Right kidney (tissue), 1 donor: ENCODE results near the gene SUOX.
"Not testable (repeated sequence)": the region's sequence is repeated elsewhere in the genome, so short reads cannot be mapped to it uniquely, and the experiment has no call there.

Experiments used
- DNase-seq: peaks from one replicate; pipeline ENCODE4 v3.0.0-alpha.2; 2016

Gene SUOX

DNA sequence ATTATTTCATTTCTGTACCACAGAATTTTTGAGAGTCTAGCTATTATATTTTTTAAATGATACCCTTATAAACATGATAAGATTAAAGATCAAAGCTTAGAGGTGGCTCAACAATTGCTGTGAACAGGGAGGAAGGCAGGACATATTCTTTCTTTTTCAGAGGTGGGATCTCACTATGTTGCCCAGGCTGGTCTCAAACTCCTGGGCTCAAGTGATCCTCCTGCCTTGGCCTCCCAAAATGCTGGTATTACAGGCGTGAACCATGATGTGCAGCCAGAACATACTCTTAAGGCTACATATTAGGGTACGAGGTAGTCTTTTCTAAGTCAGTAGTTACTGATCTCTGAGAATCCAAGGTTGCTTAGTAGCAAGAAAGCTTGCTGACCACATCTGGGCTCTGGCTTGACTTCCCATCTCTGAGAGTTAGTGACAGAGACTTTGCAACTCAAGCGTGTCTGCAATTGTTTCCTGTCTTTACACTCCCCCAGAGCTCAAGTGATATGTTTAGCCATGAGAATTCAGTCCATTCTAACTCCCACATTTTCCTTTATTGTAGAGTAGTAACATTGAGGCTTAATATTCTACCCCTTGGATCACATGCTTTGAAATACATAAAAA lies 14.6 kb upstream of the SUOX start:
- no peak for DNase-seq

DNA sequence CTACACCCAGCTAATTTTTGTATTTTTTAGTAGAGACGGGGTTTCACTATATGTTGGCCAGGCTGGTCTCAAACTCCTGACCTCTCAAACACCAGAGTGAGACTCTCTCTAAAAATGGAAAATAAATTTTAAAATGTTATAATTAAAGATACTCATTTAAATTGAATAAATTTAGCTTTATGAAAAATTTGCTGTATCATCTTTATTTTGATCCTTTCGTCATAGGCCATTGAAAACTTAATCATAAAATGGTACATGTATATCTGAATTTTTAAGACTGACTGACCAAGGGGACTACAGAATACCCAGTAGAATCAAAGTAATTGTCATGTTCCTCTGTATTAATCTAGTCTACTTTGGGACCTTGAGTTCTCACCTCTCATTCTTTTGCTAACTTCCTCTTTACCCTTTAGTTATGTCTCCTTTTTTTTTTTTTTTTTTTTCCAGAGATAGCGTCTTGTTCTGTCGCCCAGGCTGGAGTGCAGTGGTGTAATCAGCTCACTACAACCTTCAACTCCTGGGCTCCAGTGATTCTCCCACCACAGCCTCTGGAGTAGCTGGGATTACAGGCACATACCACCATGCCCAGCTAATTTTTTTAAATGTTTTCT lies 13.7 kb upstream of the SUOX start:
- DNase-seq, result no peak

DNA sequence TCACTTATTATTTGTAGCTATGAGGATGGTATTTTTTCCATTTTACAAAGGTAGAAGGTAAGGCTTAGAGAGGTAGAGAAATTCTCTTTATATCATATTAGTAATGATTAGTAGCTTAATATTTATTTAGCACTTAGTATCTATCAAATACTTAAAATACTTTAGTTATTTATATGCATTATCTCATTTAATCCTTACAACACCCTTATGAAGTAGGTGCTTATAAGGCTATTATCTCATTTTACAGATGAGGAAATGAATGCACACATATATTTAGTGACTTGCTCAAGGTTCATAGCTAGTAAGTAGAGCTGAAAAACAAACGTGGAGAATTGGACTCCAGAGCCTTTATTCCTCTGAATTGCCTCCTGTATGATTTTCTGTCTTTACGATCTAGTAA lies 12.2 kb upstream of the SUOX start:
- DNase-seq, result no peak

DNA sequence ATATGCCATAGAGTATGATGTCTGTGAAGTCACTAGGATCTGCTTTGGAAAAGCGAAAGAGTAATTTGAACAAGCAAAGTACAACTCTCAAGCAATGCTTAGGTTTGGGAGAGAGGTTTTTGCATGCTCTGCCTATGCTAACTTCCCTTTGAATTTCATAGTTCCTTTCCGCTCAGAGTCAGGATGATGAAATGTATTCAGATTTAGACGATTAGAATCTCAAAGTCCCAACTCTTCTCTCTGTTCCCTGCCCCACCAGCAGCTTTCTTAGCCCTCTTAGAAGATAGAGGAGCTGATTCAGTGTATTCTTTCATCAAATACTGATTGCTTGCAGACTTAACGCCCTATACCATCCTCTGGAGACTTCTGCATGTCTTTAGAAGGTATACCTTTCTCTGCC lies 11.7 kb upstream of the SUOX start:
- DNase-seq, result no peak

DNA sequence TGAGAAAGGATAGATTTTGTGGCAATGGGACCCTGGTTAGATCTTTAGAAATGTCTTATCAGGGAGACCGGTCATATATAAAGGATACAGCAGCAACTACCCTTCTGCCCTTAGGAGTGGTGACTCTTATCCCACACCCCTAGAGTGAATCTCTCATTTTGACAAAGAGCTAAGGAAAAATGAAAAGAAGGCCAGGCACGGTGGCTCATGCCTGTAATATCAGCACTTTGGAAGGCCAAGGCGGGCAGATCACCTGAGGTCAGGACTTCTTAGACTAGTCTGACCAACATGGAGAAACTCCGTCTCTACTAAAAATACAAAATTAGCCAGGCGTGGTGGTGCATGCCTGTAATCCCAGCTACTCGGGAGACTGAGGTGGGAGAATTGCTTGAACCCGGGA lies 11.1 kb upstream of the SUOX start:
- not testable (repeated sequence) for DNase-seq

DNA sequence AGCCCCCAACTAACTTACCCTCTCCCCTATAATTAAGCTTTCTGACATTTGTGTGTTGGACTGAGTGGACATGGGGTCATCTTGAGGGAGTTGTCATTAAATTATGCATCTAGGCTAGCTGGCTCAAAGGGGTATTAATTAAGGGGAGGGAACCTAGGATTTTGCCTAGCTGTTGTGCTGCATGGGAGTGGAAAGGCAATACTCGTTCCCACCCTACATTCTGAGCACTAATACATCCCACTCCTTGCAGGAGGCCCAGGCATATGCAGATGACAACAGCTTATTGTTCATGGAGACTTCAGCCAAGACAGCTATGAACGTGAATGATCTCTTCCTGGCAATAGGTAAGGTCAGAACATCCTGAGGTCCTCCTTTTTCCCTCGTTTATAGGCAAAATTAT lies 6.0 kb upstream of the SUOX start:
- DNase-seq, result no peak

DNA sequence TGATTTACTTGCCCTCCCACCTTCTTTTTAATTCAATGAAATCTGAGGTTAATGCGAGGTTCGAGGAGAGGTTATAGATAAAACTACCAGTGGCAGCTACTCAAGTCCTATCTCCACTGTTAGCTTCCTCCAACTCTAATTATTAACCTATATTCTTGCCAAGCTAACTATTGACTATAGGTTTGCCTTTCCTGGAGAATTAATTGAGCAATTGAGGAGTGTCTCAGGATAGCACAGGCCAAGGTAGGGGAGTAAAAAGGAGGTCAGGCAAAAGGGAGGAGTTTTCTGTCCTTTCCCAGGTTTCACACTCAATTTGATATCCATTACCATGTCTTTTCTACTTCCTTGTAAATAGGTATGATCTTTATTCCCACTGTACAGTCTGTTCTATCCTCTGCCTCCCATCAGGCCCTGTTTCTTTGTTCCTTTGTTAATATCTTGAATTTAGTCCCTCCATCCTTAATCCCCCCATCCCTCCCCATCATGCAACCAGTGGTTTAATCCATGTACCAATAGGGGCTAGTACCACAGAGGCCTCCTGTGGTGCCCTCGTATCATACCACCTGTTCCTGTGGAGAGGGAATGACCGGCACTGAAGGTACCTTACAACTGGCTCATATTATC lies 3.7 kb upstream of the SUOX start:
- DNase-seq, result no peak

DNA sequence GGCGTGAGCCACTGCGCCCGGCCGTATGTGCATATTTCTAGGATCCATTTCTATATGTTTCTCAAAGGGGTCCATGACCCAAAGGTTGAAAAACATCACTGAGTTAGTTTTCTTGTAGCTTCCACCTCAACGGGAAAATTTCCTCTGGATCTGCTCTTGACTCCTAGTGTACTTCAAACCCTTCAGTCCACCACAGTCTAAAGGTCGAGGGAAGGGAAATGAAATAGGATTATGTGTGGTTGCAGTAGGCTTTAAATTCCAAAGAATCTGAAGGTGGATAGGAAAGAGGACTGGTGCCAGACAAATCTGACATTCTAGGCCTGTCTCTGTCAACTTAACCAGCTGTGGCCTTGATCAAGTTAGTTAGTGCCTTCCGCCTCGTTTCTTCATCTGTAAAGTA lies 1.7 kb upstream of the SUOX start:
- no peak for DNase-seq

DNA sequence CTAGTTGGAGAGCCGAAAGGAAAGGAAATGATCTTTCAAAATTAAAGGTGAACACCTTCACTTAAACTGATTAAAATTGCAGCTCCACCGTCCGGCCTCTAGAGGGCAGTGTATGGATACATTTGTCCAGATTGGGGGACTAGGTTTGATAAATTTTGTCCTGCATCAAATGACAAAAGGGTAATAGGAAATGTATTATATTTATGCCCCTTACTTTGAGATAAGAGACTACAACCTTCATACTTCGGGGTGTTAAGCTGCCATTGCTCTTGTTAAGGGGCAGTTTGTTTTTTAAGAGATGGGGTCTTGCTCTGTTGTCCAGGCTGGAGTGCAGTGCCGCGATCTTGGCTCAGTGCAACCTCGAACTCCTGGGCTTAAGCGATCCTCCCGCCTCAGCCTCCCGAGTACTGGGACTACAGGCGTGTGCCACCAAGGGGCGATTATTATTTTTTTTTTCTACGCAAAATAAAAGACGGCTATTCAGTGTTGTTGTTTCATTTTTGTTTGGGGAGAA lies 818 bp upstream of the SUOX start:
- DNase-seq, result peak; percentile 57

DNA sequence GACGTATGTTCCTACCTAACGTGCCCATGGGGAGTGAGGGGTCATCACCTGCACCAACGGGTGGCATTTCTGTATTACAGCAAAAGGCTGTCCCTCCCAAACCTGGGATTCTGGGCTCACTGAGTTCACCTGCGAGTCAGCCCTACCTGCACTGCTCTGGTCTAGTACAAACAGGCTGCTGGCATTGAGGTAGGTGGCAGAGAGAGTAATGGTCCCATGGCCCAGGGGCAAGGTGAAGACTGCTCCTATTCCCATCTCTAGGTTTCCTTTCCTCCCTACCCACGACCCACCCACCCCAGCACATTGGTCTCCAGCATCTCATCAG lies 421 bp downstream of the SUOX start:
- DNase-seq, result no peak

DNA sequence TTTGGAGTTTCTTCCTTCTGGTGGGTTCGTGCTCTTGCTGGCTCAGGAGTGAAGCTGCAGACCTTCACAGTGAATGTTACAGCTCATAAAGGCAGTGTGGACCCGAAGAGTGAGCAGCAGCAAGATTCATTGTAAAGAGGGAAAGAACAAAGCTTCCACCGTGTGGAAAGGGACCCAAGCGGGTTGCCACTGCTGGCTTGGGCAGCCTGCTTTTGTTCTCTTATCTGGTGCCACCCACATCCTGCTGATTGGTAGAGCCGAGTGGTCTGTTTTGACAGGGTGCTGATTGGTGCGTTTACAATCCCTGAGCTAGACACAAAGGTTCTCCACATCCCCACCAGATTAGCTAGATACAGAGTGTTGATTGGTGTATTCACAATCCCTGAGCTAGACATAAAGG lies 2.4 kb downstream of the SUOX start:
- DNase-seq, result not testable (repeated sequence)

DNA sequence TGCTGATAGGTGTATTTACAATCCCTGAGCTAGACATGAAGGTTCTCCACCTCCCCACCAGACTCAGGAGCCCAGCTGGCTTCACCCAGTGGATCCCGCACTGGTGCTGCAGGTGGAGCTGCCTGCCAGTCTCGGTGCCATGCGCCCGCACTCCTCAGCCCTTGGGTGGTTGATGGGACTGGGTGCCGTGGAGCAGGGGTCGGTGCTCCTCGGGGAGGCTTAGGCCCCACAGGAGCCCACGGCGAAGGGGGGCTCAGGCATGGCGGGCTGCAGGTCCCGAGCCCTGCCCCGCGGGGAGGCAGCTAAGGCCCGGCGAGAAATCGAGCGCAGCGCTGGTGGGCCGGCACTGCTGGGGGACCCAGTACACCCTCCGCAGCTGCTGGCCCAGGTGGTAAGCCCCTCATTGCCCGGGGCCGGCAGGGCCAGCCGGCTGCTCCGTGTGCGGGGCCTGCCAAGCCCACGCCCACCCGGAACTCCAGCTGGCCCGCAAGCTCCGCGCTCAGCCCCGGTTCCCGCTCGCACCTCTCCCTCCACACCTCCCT lies 3.0 kb downstream of the SUOX start:
- DNase-seq, result not testable (repeated sequence)

DNA sequence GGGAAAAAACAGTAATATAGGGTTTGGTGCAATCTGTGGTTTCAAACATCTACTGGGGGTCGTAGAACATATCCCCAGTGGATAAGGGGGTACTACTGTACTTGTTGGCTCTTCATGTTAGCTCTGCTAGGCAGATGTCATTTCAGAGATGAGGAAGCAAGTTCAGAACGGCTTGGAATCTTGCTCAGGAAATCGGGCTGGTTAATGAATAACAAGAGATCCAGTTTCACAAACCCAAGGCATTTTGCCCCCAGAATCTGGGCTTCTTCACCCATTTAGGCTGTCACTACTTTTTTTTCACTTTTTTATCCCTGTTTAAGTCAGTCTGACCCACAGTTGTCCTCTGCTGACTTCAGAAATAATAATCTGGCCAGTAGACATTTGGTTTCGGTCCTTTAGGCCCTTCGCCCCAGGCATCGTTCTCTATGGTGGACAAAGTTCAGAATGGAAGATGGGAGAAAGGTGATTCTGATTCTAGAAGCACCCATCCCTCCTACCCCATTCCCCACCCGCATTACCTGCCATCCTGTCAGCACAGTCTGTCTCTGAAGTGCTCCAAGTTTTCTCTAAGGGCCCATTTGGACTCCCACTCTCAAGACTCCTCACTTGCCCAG lies 4.5 kb downstream of the SUOX start:
- no peak for DNase-seq

DNA sequence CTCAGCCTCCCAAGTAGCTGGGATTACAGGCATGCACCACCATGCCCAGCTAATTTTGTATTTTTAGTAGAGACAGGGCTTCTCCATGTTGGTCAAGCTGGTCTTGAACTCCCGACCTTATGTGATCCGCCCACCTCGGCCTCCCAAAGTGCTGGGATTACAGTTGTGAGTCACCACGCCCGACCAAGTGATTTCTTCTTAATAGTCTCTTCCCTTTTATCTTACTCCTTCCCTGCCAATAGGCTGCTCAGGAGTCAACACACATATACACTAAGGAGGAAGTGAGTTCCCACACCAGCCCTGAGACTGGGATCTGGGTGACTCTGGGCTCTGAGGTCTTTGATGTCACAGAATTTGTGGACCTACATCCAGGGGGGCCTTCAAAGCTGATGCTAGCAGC lies 6.3 kb downstream of the SUOX start:
- not testable (repeated sequence) for DNase-seq

DNA sequence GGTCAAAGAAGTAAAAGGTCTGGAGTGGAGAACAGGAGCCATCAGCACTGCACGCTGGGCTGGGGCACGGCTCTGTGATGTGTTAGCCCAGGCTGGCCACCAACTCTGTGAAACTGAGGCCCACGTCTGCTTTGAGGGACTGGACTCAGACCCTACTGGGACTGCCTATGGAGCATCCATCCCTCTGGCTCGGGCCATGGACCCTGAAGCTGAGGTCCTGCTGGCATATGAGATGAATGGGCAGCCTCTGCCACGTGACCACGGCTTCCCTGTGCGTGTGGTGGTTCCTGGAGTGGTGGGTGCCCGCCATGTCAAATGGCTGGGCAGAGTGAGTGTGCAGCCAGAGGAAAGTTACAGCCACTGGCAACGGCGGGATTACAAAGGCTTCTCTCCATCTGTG lies 7.1 kb downstream of the SUOX start:
- DNase-seq, result no peak

DNA sequence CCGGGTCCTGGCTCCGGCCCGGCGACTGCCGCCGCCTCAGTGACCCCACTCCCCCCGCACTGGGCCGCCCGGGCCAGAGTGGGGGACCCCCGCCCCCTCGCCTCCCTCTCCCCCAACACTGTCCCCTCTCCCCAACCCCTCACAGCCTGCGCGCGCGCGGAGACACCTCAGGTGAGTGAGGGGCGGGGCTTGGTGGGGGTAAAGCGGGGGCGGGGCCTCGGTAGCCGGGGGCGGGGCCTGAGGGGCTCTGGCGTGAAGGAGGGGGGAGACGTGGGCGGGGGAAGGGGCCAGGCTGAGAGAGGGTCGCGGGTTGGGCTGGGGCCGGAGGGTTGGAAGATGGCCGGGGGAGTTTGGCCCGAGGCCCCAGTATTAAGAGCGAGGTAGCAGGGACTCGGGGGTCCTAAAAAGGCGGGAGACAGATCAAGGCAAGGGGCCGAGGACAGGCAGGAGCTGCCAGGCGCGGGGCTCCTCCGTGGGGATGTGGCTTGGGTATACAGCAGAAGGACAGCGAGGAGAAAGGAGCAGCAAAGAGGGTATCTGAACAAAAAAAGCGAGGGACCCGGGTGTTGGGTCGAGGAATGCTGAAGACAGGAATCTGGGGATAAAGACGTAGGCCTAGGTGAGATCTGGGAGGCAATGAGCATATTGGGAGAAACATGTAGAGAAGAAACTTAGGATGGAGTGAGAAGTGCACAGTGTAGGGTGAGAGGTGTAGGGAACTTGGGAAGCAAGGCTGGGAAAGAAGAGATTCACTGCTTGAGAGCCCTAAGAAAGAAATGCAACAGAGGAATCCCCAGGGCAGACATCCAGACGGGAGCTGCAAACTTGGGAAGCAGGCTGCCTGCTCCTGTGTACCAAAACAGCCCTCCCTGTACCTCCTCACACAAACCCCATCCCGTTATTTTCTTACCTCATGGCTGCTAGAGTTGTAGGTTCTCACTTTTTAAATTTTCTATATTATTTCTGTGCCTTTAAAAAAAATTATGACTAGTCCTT lies 10.8 kb downstream of the SUOX start:
- DNase-seq, result peak; percentile 81

DNA sequence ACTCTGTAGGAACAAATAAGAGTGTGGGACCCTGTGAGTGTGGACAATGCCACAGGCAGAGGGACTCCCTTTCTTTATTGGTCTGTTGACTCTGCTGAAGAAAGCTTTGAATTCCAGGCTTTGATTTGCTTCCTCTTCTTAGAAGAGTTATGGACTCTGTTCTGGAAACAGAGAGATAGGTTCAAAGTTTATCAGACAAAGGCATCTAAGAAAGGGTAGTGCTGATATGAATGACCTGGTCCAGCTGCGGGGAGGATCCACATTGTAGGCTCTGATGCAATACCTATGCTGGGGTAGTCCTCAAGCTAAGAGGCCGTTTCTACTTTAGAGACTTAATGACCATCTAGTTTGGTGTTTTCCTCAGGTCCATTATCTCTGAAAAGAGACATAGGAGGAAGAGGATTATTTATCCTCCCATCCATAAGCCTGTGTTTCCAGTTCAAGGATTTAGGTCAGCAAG lies 13.1 kb downstream of the SUOX start:
- DNase-seq, result no peak

DNA sequence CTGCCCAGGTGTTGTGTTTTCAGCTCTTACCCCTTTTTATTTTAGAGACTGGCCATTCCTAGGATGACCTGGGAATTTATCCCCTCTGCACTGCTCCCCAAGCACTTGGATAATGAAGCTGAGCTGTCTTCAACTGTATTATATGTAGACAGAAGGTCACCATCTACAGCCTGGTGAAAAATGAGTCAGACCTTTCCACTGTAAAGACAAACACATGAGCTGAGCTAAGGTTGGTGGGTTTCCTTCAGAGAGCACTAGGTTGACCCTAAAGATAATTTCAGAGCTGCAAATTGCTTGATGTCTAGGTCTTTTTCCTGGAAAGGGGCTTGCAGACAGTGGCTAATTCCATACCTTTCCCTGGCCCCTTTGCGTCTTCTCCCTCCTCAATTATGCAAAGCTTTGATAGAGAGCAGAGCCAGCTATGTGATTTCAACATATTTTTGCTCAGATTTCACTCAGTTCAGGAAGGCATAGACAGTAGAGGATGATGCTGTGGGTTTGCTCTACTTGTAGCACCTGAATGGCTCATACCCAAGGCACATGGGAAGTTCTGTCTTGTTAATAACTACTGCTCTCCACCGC lies 14.5 kb downstream of the SUOX start:
- DNase-seq, result no peak

DNA sequence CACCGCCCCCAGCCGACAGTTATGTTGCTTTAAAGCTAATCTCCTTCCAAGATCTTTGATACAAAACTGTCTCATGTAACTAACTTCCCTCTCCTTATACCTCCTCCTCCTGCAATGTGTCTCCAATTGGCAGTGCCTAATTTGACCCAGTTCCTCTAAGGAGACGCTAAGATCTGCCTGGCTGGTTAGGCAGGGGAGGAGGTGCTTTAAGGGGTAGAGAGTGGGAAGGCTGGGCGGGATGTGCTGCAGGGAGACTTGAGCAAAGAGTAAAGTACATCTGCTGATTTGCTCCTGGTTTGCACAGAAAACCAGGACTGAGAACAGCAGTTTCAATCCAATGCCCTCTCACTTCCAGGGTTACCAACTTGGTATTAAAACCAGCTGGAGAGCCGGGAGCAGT lies 16.4 kb downstream of the SUOX start:
- DNase-seq, result no peak

DNA sequence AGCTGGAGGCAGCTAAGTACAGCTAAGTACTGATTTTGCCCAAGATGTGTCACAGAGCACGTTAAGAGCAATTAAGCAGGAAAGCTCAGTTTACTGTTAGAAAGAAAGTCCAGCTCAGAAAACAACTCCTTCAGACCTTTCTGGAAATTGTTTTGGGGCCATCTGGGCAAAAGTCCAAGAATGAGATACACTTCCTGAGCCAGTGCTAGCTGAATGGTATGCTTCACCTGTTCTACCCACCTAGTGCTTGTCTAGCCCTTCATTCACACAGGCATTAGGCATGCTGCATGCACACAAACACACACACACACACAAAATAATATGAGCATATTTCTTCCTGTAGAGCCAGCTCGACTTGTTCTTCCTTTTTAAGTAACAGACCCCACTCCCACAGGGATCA lies 17.1 kb downstream of the SUOX start:
- peak; percentile 26 for DNase-seq

DNA sequence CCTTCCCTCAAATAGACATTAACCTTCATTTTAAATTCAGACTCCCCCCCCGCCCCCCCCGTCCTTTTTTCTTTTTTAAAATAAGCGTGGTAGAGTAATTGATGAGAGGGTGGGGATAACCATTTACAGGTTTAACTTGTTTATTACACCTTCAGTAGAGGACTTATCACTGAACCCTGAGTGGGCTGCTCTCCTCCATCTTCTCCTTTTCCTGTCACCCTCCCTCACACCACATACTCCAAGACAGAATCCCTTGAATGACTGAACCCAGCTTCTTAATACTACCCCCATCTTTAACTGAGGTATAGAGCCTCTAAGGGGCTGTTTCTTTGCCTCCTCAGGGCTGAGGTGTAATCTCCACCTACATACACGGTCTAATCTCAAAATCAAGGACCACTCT lies 20.1 kb downstream of the SUOX start:
- DNase-seq, result no peak

DNA sequence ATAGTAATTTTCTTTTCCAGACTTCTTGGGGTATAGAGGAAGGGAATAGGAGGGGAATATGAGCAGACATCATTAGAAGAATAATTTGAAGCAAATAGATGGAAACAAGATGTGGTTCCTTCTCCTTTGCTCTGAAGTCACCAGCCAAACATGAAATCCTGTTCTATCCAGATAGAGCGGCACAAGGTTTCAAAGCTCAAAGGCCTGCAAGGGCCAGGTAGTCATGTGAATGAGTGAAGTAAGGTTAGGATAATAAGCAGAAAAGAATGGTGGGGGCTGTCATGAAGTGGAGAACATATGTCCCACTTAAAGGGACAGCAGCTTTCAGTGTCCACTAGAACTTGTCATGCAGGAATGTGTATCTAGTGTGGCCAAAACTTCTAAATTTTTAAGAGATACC lies 21.3 kb downstream of the SUOX start:
- DNase-seq, result no peak
